Measurements from ENCODE around the gene CDK7. TPM values are rescaled to one million over a fixed set of nuclear protein-coding genes. Genes with fewer than 3 reads are reported as not detected.

The CDK7 gene
- total RNA-seq, 1 experiment from 2014 or later: 53.4 TPM

- Histone ChIP-seq H2AFZ (ENCODE audit: low read length) (no peak overlapping the region), H3K79me1 (ENCODE audit: insufficient read depth, low read depth, low read length, poor library complexity, severe bottlenecking) (no peaks in the 10 kb centered on the region), H3K4me2 (ENCODE audit: insufficient read depth, insufficient read length, low read length) (no peak overlapping the region), H3K18ac (ENCODE audit: insufficient read length, low read depth, low read length) (no peak overlapping the region), H2BK5ac (ENCODE audit: insufficient read length, low read length) (no peak overlapping the region), H3K23ac (ENCODE audit: insufficient read length, low read depth, low read length) (no peak overlapping the region), H3K79me2 (ENCODE audit: insufficient read depth, low read length) (no peaks in the 10 kb centered on the region), H3K23me2 (ENCODE audit: insufficient read length, low read depth, low read length, poor library complexity, severe bottlenecking) (no peaks in the 10 kb centered on the region), H4K5ac (ENCODE audit: insufficient read length, low read depth, low read length) (no peak overlapping the region), H3K27ac (ENCODE audit: insufficient read length, low read depth, low read length) (no peak overlapping the region), H2BK120ac (ENCODE audit: low read depth, low read length, poor library complexity, severe bottlenecking) (no peak overlapping the region), H3K9me3 (ENCODE audit: control insufficient read depth, low read depth, low read length) (no peaks in the 10 kb centered on the region), H2BK12ac (ENCODE audit: insufficient read length, low read depth, low read length) (no peak overlapping the region), H3K4me1 (ENCODE audit: insufficient read depth, low read length) (peaks cover 3% of the 10 kb centered on the region; the same call in 1 of the 2 replicates), H3K27me3 (ENCODE audit: insufficient read depth, low read length) (no peaks in the 10 kb centered on the region), H3K9ac (ENCODE audit: extremely low read depth, insufficient read length, low read length) (no peak overlapping the region), H3K14ac (ENCODE audit: insufficient read depth, low read length) (no peak overlapping the region), H3K4ac (ENCODE audit: low read depth, low read length) (no peak overlapping the region), H4K8ac (replicated peaks; ENCODE audit: insufficient read length, low read depth, low read length) (no peak overlapping the region), H3T11ph (ENCODE audit: low read length) (no peak overlapping the region), H2BK20ac (ENCODE audit: low read depth, low read length, poor library complexity, severe bottlenecking) (no peak overlapping the region), H4K20me1 (ENCODE audit: control insufficient read depth, insufficient read depth, insufficient read length) (no peaks in the 10 kb centered on the region), H2AK5ac (ENCODE audit: insufficient read length, low read length) (no peak overlapping the region), H3K56ac (ENCODE audit: insufficient read length, low read depth, low read length) (no peak overlapping the region), H4K91ac (ENCODE audit: insufficient read length, low read depth, low read length) (no peak overlapping the region), H2BK15ac (ENCODE audit: low read depth, low read length) (no peak overlapping the region)
- no peak for DNase-seq
- H3K9me3 Mint-ChIP-seq: no peaks in the 10 kb centered on the region
- peaks cover 2 to 7% (median 5%) of the 10 kb centered on the region in 3 experiments; a peak in 5 of 7 replicates for H3K36me3 Mint-ChIP-seq (ENCODE audit: insufficient read depth in 1 of 3, low read depth in 3 of 3)
- WGBS (ENCODE audit: extremely low coverage, insufficient read length, low lambda C conversion rate): no CpG with 5 or more reads among the region's 2 CpGs
- TF ChIP-seq, protein P1, sequence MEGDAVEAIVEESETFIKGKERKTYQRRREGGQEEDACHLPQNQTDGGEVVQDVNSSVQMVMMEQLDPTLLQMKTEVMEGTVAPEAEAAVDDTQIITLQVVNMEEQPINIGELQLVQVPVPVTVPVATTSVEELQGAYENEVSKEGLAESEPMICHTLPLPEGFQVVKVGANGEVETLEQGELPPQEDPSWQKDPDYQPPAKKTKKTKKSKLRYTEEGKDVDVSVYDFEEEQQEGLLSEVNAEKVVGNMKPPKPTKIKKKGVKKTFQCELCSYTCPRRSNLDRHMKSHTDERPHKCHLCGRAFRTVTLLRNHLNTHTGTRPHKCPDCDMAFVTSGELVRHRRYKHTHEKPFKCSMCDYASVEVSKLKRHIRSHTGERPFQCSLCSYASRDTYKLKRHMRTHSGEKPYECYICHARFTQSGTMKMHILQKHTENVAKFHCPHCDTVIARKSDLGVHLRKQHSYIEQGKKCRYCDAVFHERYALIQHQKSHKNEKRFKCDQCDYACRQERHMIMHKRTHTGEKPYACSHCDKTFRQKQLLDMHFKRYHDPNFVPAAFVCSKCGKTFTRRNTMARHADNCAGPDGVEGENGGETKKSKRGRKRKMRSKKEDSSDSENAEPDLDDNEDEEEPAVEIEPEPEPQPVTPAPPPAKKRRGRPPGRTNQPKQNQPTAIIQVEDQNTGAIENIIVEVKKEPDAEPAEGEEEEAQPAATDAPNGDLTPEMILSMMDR (conservative IDR thresholded peaks at IDR 0.05): no peak
- no peaks in the 10 kb centered on the region for H3K27me3 Mint-ChIP-seq (ENCODE audit: low read depth)
- H3K27ac Mint-ChIP-seq: no peak overlapping the region; a peak in 1 of 7 replicates
- H3K4me3 Mint-ChIP-seq: no peak overlapping the region
- H3K4me1 Mint-ChIP-seq: peaks cover 14% of the 10 kb centered on the region in 2 experiments
Measured at GRCh38 chr5:69284203-69284602, 49.5 kb downstream of the CDK7 start.
